Subcutaneous adipose tissue (tissue), 4 donors: ENCODE data around the gene CAMSAP3. TPM values are rescaled to one million over a fixed set of nuclear protein-coding genes. Genes with fewer than 3 reads are reported as not detected.

Experiments used
- CTCF ChIP-seq: fragments of 450-650 bp; IDR thresholded peaks from one replicate; pipeline ENCODE4 v1.5.1; 2016; ENCODE audit warnings: low read depth, mild to moderate bottlenecking, control low read depth, antibody characterized with exemption, moderate library complexity
- total RNA-seq, 4 donors: library from RNA; depleted of rRNA; stranded (reverse); fragments of >200 nt; gene quantifications; one replicate each; pipeline ENCODE4 v1.1.0, GENCODE V29; 2016

Gene CAMSAP3
- total RNA-seq, 4 donors from 2014 or later: not detected

GRCh38 chr19:7637374-7638256 lies 42.0 kb downstream of the CAMSAP3 start:
- no peak for TF ChIP-seq CTCF

DNA sequence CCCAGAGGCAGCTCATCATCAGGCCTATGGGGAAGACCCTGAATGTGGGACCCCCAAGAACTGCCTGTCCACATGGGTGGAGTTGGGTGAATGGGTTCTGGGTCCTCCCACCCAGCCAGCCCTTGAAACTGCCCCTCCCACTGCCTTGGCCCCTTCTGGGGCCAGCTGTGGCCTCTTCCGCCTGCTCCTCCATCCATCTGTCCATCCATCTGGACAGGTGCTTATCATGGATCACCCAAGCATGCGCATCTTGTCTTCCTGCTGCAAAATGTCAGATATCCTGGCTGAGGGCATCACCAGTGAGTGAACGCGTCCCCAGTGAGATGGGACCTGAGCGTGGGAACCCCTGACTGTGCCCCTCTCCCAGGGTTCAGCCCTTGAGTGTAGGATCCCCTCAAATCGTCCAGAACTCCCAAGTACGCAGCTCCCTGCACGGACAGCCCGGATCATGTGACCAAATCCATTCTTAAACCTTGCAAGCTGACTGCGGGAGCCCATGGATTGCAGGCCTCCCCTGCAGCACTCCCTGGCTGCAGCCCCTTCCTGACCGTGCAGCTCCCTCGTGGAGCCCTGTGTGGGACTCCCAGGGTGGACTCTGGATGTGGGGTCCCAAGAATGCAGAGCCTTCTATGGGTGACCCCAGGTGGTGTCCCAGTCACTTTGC lies 43.3 kb downstream of the CAMSAP3 start:
- no peak for TF ChIP-seq CTCF

DNA sequence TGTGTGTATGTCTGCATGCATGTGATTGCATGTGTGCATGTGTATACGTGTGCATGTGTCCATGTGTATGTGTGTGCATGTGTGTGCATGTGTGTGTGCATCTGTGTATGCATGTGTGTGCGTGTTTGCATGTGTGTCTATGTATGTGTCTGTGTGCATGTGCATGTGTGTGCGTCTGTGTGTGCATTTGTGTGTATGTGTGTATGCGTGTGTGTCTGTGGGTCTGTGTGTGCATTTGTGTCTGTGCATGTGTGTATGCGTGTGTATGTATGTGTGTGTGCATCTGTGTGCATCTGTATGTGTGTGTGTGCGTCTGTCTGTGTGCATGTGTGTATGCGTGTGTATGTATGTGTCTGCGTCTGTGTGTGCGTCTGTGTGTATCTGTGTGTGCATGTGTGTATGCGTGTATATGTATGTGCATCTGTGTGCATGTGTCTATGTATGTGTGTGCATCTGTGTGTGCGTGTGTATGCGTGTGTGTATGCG lies 44.2 kb downstream of the CAMSAP3 start:
- no peak for TF ChIP-seq CTCF

DNA sequence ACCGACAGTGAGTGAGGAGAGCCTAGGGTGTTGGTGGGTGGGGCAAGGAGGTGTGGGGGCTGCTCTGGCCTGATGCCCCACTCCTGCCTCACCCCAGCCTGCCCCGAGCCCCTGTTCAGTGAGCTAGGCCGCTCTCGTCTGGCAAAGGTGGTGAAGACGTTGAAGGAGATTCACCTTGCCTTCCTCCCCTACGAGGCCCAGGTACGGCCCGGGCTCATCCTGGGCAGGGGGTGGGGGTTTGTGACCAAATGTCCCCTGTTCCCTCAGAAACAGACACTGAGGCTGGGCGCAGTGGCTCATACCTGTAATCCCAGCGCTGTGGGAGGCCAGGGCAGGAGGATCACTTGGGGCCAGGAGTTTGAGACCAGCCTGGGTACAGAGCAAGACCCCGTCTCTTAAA lies 45.1 kb downstream of the CAMSAP3 start:
- TF ChIP-seq CTCF: no peak

DNA sequence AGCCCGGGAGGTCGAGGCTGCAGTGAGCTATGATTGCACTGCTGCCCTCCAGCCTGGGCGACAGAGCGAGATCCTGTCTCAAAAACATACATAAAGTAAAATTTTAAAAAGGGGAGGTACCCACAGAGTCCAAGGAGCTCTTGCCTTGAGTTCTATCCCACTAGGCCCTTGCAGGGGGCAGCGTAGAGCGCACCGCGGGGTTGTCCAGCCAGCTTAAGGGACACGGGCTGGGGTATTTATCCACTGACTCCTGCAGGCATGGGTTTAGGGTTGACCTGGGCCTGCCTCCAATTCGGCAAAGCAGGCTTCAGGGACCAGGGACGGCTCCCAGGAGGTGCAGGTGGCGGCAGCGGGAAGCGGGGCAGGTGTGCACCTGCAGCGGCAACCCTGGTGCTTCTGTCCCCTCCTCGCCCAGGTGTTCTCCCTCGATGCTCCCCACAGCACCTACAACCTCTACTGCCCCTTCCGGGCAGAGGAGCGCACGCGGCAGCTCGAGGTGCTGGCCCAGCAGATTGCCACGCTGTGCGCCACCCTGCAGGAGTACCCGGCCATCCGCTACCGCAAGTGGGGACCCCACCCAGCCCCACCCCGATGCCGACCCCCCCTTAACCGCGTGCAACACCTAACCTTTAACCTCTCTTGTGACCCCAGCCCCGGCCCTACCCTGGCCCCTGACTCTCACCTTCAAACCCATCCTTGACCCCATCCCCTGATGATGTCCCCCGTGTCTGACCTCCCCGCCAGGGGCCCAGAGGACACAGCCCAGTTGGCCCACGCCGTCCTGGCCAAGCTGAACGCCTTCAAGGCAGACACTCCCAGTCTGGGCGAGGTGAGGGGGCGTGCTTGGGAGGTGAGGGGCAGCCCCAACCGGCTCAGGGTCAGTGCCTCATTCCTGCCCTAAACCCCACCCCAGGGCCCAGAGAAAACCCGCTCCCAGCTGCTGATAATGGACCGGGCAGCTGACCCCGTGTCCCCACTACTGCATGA lies 45.9 kb downstream of the CAMSAP3 start:
- TF ChIP-seq CTCF: no peak

DNA sequence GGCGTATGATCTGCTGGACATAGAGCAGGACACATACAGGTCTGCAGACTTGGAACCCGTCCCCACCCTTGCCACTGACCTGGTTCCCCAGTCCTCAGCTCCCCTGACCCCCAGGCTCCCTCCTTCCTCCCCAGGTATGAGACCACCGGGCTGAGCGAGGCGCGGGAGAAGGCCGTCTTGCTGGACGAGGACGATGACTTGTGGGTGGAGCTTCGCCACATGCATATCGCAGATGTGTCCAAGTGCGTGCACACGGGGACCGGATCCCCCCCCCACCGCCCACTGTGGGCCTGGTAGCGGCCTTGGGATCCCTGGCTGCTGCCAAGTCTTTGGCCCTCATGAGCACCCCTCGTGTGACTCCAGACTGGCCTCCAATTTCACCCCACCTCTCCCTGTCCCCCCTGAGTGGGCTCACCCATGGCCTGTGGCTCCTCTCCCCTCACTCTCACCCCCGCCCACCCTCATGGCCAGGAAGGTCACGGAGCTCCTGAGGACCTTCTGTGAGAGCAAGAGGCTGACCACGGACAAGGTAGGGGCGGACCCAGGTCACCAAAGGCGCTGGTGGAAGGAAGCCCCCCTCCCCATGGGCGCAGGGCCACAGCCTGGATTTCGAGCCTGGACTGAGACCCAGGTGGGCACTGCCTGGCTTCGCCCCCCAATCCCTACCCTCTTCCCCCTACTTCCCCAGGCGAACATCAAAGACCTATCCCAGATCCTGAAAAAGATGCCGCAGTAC lies 46.8 kb downstream of the CAMSAP3 start:
- TF ChIP-seq CTCF: no peak
